HEK293 (cell line): ENCODE data around the gene TLE5.
A peak's percentile ranks its signal among the peaks of the same experiment; 100 is the strongest.

Experiments used
- KLF7 ChIP-seq: fragments of 450-650 bp; formaldehyde crosslinking; IDR thresholded peaks from 2 replicates; pipeline ENCODE4 v1.5.1; 2016; ENCODE audit warnings: missing biosample characterization, missing genetic modification characterization, borderline replicate concordance
- MYNN ChIP-seq: fragments of 450-650 bp; formaldehyde crosslinking; IDR thresholded peaks from 2 replicates; pipeline ENCODE4 v1.5.1; 2016; ENCODE audit warnings: missing biosample characterization, missing genetic modification characterization, borderline replicate concordance
- SALL2 ChIP-seq: fragments of 450-650 bp; formaldehyde crosslinking; IDR thresholded peaks from 2 replicates; pipeline ENCODE4 v1.5.0; 2017; ENCODE audit warnings: missing biosample characterization, mild to moderate bottlenecking, missing genetic modification characterization, borderline replicate concordance
- SCRT1 ChIP-seq: fragments of 450-650 bp; formaldehyde crosslinking; IDR thresholded peaks from 2 replicates; pipeline ENCODE4 v1.5.1; 2016; ENCODE audit warnings: missing biosample characterization, missing genetic modification characterization, borderline replicate concordance
- SETDB1 ChIP-seq: IDR thresholded peaks from one replicate; pipeline ENCODE4 v1.6.1; 2017; ENCODE audit warnings: mild to moderate bottlenecking, low read length, moderate library complexity, mixed read lengths; ENCODE audit not compliant: insufficient read length
- SP2 ChIP-seq: fragments of 450-650 bp; formaldehyde crosslinking; IDR thresholded peaks from 2 replicates; pipeline ENCODE4 v1.5.1; 2016; ENCODE audit warnings: missing biosample characterization, missing genetic modification characterization
- SP7 ChIP-seq: fragments of 450-650 bp; formaldehyde crosslinking; IDR thresholded peaks from 2 replicates; pipeline ENCODE4 v1.5.1; 2016; ENCODE audit warnings: missing biosample characterization, missing genetic modification characterization
- TCF7L2 ChIP-seq: IDR thresholded peaks from 2 replicates; pipeline ENCODE4 v1.6.1; 2011; ENCODE audit warnings: low read depth, mild to moderate bottlenecking, inconsistent platforms, low read length, moderate library complexity, borderline replicate concordance
- ZBTB7A ChIP-seq: fragments of 450-650 bp; formaldehyde crosslinking; IDR thresholded peaks from 2 replicates; pipeline ENCODE4 v1.5.1; 2016; ENCODE audit warnings: low read depth, missing biosample characterization, missing genetic modification characterization
- ZFP41 ChIP-seq: fragments of 450-650 bp; formaldehyde crosslinking; IDR thresholded peaks from 2 replicates; pipeline ENCODE4 v1.5.1; 2016; ENCODE audit warnings: missing biosample characterization, missing genetic modification characterization, borderline replicate concordance
- ZFP69B ChIP-seq: fragments of 450-650 bp; formaldehyde crosslinking; IDR thresholded peaks from 2 replicates; pipeline ENCODE4 v1.5.1; 2016; ENCODE audit warnings: missing biosample characterization, missing genetic modification characterization
- ZNF184 ChIP-seq: fragments of 450-650 bp; IDR thresholded peaks from 2 replicates; pipeline ENCODE4 v1.5.1; 2018; ENCODE audit warnings: missing biosample characterization, mild to moderate bottlenecking, missing genetic modification characterization
- ZNF2 ChIP-seq: fragments of 450-650 bp; formaldehyde crosslinking; IDR thresholded peaks from 2 replicates; pipeline ENCODE4 v1.5.1; 2016; ENCODE audit warnings: missing biosample characterization, missing genetic modification characterization
- ZNF223 ChIP-seq: fragments of 450-650 bp; formaldehyde crosslinking; IDR thresholded peaks from 2 replicates; pipeline ENCODE4 v1.5.1; 2016; ENCODE audit warnings: missing biosample characterization, missing genetic modification characterization
- ZNF501 ChIP-seq: fragments of 450-650 bp; formaldehyde crosslinking; IDR thresholded peaks from 2 replicates; pipeline ENCODE4 v1.5.1; 2016; ENCODE audit warnings: missing biosample characterization, missing genetic modification characterization
- ZNF664 ChIP-seq: fragments of 450-650 bp; formaldehyde crosslinking; IDR thresholded peaks from 2 replicates; pipeline ENCODE4 v1.5.1; 2016; ENCODE audit warnings: missing biosample characterization, missing genetic modification characterization
- TF ChIP-seq, protein P1 (sequence below): fragments of 450-650 bp; formaldehyde crosslinking; IDR thresholded peaks from 2 replicates; pipeline ENCODE4 v1.5.1; 2016; ENCODE audit warnings: missing biosample characterization, missing genetic modification characterization, low read depth
- TF ChIP-seq, protein P2 (sequence below): fragments of 450-650 bp; formaldehyde crosslinking; IDR thresholded peaks from 2 replicates; pipeline ENCODE4 v1.5.1; 2016; ENCODE audit warnings: missing biosample characterization, missing genetic modification characterization
- TF ChIP-seq, protein P3 (sequence below): fragments of 450-650 bp; formaldehyde crosslinking; IDR thresholded peaks from 2 replicates; pipeline ENCODE4 v1.5.1; 2017; ENCODE audit warnings: missing biosample characterization, missing genetic modification characterization
- TF ChIP-seq, protein P4 (sequence below): fragments of 450-650 bp; formaldehyde crosslinking; IDR thresholded peaks from 2 replicates; pipeline ENCODE4 v1.5.1; 2016; ENCODE audit warnings: missing biosample characterization, missing genetic modification characterization, borderline replicate concordance
- TF ChIP-seq, protein P5 (sequence below): fragments of 450-650 bp; formaldehyde crosslinking; IDR thresholded peaks from 2 replicates; pipeline ENCODE4 v1.5.1; 2016; ENCODE audit warnings: missing biosample characterization, missing genetic modification characterization
- TF ChIP-seq, protein P6 (sequence below): sonication (generic); formaldehyde crosslinking; IDR thresholded peaks from 2 replicates; pipeline ENCODE4 v1.8.1; 2022; ENCODE audit warnings: mild to moderate bottlenecking, moderate library complexity, missing genetic modification reagents
- TF ChIP-seq, protein P7 (sequence below): fragments of 450-650 bp; formaldehyde crosslinking; IDR thresholded peaks from 2 replicates; pipeline ENCODE4 v1.5.1; 2016; ENCODE audit warnings: missing biosample characterization, missing genetic modification characterization

The TLE5 gene

DNA sequence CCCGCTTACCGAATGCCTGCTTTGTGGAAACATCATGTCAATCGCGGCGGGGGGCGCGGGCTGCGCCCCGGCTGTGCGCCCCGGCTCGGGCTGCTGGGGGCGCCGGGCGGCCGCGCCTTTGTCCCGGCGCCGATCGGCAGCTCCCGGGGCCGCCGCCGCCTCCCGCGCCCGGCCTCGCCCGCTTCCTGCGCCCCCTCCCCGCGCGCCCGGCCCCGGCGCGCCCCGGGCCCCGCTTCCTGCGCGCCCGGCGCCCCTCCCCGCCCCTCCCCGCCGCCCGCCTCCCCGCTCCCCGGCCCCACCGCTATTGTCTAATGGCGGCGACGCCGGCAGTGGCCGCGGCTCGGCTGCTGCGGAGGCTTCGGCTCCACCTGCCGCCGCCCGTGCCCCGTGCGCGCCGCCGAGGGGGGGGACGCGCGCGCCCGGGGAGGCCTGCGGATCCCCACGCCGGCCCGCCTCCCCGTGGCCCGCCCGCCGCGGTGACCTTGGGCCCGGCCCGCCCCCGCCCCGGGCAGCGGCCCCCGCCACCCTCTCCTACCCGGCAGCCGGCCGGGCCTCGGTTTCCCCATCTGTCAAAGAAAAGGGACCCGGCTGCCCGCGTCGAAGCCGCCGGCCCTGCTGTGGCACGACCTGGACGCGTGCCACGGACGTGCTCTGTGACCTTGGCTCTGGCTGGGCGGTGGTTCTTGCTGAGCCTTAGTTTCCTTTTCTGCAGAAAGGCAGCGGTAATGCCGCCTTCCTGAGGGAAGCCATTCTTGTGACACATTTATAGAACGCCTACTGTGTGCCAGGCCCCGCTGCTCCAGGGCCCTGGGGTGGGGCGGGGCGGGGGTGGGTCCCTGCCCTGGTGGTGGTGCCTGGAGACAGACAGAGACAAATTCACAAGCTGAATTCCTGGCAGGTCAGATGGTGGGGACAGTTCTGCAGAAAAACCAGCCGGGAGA is at the start of gene TLE5 (continued):
- TF ChIP-seq, protein P1, sequence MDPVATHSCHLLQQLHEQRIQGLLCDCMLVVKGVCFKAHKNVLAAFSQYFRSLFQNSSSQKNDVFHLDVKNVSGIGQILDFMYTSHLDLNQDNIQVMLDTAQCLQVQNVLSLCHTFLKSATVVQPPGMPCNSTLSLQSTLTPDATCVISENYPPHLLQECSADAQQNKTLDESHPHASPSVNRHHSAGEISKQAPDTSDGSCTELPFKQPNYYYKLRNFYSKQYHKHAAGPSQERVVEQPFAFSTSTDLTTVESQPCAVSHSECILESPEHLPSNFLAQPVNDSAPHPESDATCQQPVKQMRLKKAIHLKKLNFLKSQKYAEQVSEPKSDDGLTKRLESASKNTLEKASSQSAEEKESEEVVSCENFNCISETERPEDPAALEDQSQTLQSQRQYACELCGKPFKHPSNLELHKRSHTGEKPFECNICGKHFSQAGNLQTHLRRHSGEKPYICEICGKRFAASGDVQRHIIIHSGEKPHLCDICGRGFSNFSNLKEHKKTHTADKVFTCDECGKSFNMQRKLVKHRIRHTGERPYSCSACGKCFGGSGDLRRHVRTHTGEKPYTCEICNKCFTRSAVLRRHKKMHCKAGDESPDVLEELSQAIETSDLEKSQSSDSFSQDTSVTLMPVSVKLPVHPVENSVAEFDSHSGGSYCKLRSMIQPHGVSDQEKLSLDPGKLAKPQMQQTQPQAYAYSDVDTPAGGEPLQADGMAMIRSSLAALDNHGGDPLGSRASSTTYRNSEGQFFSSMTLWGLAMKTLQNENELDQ (tag by site-specific recombination) = no peak
- TF ChIP-seq, protein P2, sequence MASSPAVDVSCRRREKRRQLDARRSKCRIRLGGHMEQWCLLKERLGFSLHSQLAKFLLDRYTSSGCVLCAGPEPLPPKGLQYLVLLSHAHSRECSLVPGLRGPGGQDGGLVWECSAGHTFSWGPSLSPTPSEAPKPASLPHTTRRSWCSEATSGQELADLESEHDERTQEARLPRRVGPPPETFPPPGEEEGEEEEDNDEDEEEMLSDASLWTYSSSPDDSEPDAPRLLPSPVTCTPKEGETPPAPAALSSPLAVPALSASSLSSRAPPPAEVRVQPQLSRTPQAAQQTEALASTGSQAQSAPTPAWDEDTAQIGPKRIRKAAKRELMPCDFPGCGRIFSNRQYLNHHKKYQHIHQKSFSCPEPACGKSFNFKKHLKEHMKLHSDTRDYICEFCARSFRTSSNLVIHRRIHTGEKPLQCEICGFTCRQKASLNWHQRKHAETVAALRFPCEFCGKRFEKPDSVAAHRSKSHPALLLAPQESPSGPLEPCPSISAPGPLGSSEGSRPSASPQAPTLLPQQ = 0 out of 2 replicates have a peak, but pooled peaks have one; percentile 33
- TF ChIP-seq, protein P3, sequence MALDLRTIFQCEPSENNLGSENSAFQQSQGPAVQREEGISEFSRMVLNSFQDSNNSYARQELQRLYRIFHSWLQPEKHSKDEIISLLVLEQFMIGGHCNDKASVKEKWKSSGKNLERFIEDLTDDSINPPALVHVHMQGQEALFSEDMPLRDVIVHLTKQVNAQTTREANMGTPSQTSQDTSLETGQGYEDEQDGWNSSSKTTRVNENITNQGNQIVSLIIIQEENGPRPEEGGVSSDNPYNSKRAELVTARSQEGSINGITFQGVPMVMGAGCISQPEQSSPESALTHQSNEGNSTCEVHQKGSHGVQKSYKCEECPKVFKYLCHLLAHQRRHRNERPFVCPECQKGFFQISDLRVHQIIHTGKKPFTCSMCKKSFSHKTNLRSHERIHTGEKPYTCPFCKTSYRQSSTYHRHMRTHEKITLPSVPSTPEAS (tag by site-specific recombination) = no peak
- TF ChIP-seq MYNN (tag by site-specific recombination) = no peak
- no peak for TF ChIP-seq SCRT1 (tag by site-specific recombination)
- no peak for TF ChIP-seq ZNF2 (tag by site-specific recombination)
- TF ChIP-seq ZNF664 (tag by site-specific recombination) = no peak
- no peak for TF ChIP-seq SALL2 (tag by site-specific recombination)
- TF ChIP-seq ZFP41 (tag by site-specific recombination) = no peak
- 0 out of 2 replicates have a peak, but pooled peaks have one; percentile 30 for TF ChIP-seq SP7
- no peak for TF ChIP-seq ZFP69B
- no peak for TF ChIP-seq KLF7 (tag by site-specific recombination)
- no peak for TF ChIP-seq ZNF223 (tag by site-specific recombination)
- TF ChIP-seq, protein P4, sequence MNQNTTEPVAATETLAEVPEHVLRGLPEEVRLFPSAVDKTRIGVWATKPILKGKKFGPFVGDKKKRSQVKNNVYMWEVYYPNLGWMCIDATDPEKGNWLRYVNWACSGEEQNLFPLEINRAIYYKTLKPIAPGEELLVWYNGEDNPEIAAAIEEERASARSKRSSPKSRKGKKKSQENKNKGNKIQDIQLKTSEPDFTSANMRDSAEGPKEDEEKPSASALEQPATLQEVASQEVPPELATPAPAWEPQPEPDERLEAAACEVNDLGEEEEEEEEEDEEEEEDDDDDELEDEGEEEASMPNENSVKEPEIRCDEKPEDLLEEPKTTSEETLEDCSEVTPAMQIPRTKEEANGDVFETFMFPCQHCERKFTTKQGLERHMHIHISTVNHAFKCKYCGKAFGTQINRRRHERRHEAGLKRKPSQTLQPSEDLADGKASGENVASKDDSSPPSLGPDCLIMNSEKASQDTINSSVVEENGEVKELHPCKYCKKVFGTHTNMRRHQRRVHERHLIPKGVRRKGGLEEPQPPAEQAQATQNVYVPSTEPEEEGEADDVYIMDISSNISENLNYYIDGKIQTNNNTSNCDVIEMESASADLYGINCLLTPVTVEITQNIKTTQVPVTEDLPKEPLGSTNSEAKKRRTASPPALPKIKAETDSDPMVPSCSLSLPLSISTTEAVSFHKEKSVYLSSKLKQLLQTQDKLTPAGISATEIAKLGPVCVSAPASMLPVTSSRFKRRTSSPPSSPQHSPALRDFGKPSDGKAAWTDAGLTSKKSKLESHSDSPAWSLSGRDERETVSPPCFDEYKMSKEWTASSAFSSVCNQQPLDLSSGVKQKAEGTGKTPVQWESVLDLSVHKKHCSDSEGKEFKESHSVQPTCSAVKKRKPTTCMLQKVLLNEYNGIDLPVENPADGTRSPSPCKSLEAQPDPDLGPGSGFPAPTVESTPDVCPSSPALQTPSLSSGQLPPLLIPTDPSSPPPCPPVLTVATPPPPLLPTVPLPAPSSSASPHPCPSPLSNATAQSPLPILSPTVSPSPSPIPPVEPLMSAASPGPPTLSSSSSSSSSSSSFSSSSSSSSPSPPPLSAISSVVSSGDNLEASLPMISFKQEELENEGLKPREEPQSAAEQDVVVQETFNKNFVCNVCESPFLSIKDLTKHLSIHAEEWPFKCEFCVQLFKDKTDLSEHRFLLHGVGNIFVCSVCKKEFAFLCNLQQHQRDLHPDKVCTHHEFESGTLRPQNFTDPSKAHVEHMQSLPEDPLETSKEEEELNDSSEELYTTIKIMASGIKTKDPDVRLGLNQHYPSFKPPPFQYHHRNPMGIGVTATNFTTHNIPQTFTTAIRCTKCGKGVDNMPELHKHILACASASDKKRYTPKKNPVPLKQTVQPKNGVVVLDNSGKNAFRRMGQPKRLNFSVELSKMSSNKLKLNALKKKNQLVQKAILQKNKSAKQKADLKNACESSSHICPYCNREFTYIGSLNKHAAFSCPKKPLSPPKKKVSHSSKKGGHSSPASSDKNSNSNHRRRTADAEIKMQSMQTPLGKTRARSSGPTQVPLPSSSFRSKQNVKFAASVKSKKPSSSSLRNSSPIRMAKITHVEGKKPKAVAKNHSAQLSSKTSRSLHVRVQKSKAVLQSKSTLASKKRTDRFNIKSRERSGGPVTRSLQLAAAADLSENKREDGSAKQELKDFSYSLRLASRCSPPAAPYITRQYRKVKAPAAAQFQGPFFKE (tag by site-specific recombination) = no peak
- TF ChIP-seq, protein P5, sequence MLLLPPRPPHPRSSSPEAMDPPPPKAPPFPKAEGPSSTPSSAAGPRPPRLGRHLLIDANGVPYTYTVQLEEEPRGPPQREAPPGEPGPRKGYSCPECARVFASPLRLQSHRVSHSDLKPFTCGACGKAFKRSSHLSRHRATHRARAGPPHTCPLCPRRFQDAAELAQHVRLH (tag by site-specific recombination) = no peak
- TF ChIP-seq ZBTB7A (tag by site-specific recombination) = no peak
- no peak for TF ChIP-seq ZNF184 (tag by site-specific recombination)
- TF ChIP-seq SETDB1 = no peak
- TF ChIP-seq, protein P6, sequence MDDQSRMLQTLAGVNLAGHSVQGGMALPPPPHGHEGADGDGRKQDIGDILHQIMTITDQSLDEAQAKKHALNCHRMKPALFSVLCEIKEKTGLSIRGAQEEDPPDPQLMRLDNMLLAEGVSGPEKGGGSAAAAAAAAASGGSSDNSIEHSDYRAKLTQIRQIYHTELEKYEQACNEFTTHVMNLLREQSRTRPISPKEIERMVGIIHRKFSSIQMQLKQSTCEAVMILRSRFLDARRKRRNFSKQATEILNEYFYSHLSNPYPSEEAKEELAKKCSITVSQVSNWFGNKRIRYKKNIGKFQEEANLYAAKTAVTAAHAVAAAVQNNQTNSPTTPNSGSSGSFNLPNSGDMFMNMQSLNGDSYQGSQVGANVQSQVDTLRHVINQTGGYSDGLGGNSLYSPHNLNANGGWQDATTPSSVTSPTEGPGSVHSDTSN = no peak
- TF ChIP-seq, protein P7, sequence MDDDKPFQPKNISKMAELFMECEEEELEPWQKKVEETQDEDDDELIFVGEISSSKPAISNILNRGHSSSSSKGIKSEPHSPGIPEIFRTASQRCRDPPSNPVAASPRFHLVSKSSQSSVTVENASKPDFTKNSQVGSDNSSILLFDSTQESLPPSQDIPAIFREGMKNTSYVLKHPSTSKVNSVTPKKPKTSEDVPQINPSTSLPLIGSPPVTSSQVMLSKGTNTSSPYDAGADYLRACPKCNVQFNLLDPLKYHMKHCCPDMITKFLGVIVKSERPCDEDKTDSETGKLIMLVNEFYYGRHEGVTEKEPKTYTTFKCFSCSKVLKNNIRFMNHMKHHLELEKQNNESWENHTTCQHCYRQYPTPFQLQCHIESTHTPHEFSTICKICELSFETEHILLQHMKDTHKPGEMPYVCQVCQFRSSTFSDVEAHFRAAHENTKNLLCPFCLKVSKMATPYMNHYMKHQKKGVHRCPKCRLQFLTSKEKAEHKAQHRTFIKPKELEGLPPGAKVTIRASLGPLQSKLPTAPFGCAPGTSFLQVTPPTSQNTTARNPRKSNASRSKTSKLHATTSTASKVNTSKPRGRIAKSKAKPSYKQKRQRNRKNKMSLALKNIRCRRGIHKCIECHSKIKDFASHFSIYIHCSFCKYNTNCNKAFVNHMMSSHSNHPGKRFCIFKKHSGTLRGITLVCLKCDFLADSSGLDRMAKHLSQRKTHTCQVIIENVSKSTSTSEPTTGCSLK = no peak
- peak; percentile 38 for TF ChIP-seq SP2
- TF ChIP-seq TCF7L2 = no peak
- TF ChIP-seq ZNF501 (tag by site-specific recombination) = no peak
